ENCODE measurements around the gene GNG13. TPM values are rescaled to one million over a fixed set of nuclear protein-coding genes. Genes with fewer than 3 reads are reported as not detected.
"Not testable (repeated sequence)": the region's sequence is repeated elsewhere in the genome, so short reads cannot be mapped to it uniquely, and the experiment has no call there.

GNG13 gene
- total RNA-seq, 2 donors from 2014 or later, result not detected

GRCh38 chr16:760545-761343 lies 39.8 kb downstream of the GNG13 start, which contains the start of gene MSLN:
Gene MSLN (plus strand): TSS chr16:760734. CDS start chr16:762681, 1,947 bp downstream.
- no peak for TF ChIP-seq CTCF (IDR thresholded peaks at IDR 0.05)
- no peak for DNase-seq (ENCODE audit: low spot score)
- H3K27ac ChIP-seq, result no peak within 1 kb of the TSS
- H3K27me3 ChIP-seq, result no peaks in the 10 kb centered on the region
- no peak within 1 kb of the TSS for H3K4me3 ChIP-seq
- no peaks in the 10 kb centered on the region for H3K36me3 ChIP-seq
- no peaks in the 10 kb centered on the region for H3K4me1 ChIP-seq
- H3K9me3 ChIP-seq, result no peaks in the 10 kb centered on the region

GRCh38 chr16:760065-760464 lies 40.5 kb downstream of the GNG13 start:
- Histone ChIP-seq H3K4me1 (no peaks in the 10 kb centered on the region), H3K36me3 (no peaks in the 10 kb centered on the region), H3K4me3 (no peak overlapping the region), H3K9me3 (no peaks in the 10 kb centered on the region), H3K27ac (no peak overlapping the region), H3K27me3 (no peaks in the 10 kb centered on the region)
- TF ChIP-seq CTCF (IDR thresholded peaks at IDR 0.05), result no peak
- no peak for DNase-seq (ENCODE audit: low spot score)

GRCh38 chr16:759110-759910 lies 41.2 kb downstream of the GNG13 start:
- H3K27me3 ChIP-seq, result no peaks in the 10 kb centered on the region
- no peaks in the 10 kb centered on the region for H3K4me1 ChIP-seq
- H3K9me3 ChIP-seq, result no peaks in the 10 kb centered on the region
- no peak overlapping the region for H3K27ac ChIP-seq
- DNase-seq (ENCODE audit: low spot score), result no peak
- H3K4me3 ChIP-seq, result no peak overlapping the region
- TF ChIP-seq CTCF (IDR thresholded peaks at IDR 0.05), result no peak
- H3K36me3 ChIP-seq, result no peaks in the 10 kb centered on the region

- H3K36me3 ChIP-seq, result no peaks in the 10 kb centered on the region
- no peaks in the 10 kb centered on the region for H3K27me3 ChIP-seq
Observed at GRCh38 chr16:756428-756827, 44.1 kb downstream of the GNG13 start.

GRCh38 chr16:754656-755055 lies 45.9 kb downstream of the GNG13 start:
- DNase-seq (ENCODE audit: low spot score), result no peak
- Histone ChIP-seq H3K27ac (no peak overlapping the region), H3K36me3 (no peaks in the 10 kb centered on the region), H3K9me3 (no peaks in the 10 kb centered on the region), H3K27me3 (no peaks in the 10 kb centered on the region), H3K4me3 (no peak overlapping the region), H3K4me1 (no peaks in the 10 kb centered on the region)
- no peak for TF ChIP-seq CTCF (IDR thresholded peaks at IDR 0.05)

More at GRCh38 chr16:756428-756827, 44.1 kb downstream of the GNG13 start:
- no peak overlapping the region for H3K27ac ChIP-seq
- H3K4me1 ChIP-seq, result no peaks in the 10 kb centered on the region
- H3K9me3 ChIP-seq, result no peaks in the 10 kb centered on the region
- DNase-seq (ENCODE audit: low spot score), result no peak
- no peak for TF ChIP-seq CTCF (IDR thresholded peaks at IDR 0.05)
- no peak overlapping the region for H3K4me3 ChIP-seq

GRCh38 chr16:754121-754607 lies 46.4 kb downstream of the GNG13 start:
- H3K4me3 ChIP-seq; H3K36me3 ChIP-seq; H3K27ac ChIP-seq; H3K4me1 ChIP-seq; H3K9me3 ChIP-seq; H3K27me3 ChIP-seq; DNase-seq (ENCODE audit: low spot score): not testable (repeated sequence)
